MM.1S (cell line): Measurements from ENCODE around the gene NHSL2.
A peak's percentile ranks its signal among the peaks of the same experiment; 100 is the strongest.

Experiments used
- DNase-seq: peaks from one replicate; pipeline ENCODE4 v3.0.0-alpha.2; 2015
- H2AFZ ChIP-seq: fragments of 300-600 bp; sonication (generic); 2 replicates; pipeline ENCODE4 v1.6.0; 2016; ENCODE audit warnings: antibody characterized with exemption, low read length
- H3F3A ChIP-seq: fragments of 300-600 bp; sonication (generic); 2 replicates; pipeline ENCODE4 v1.6.1; 2016; ENCODE audit warnings: mild to moderate bottlenecking, antibody characterized with exemption, low read length, moderate library complexity, mixed read lengths; ENCODE audit not compliant: insufficient read depth
- H3K27ac ChIP-seq: fragments of 300-600 bp; sonication (generic); 2 replicates; pipeline ENCODE4 v1.5.1; 2016; ENCODE audit warnings: mild to moderate bottlenecking, low read length
- H3K27me3 ChIP-seq: fragments of 300-600 bp; sonication (generic); replicated peaks from 2 replicates; pipeline ENCODE4 v1.6.0; 2016; ENCODE audit warnings: low read length; ENCODE audit not compliant: insufficient read depth
- H3K36me3 ChIP-seq: fragments of 300-600 bp; sonication (generic); replicated peaks from 2 replicates; pipeline ENCODE4 v1.6.1; 2016; ENCODE audit warnings: mild to moderate bottlenecking, low read length, mixed read lengths; ENCODE audit not compliant: insufficient read depth
- H3K4me1 ChIP-seq: fragments of 300-600 bp; sonication (generic); 2 replicates; pipeline ENCODE4 v1.6.1; 2016; ENCODE audit warnings: low read length, mixed read lengths
- H3K4me2 ChIP-seq: fragments of 300-600 bp; sonication (generic); 2 replicates; pipeline ENCODE4 v1.6.0; 2016; ENCODE audit warnings: low read depth, low read length
- H3K4me3 ChIP-seq: fragments of 300-600 bp; sonication (generic); 2 replicates; pipeline ENCODE4 v1.5.1; 2016; ENCODE audit warnings: low read length, mixed read lengths
- H3K79me2 ChIP-seq: fragments of 300-600 bp; sonication (generic); 2 replicates; pipeline ENCODE4 v1.6.1; 2016; ENCODE audit warnings: mixed run types, low read length, mixed read lengths
- H3K9ac ChIP-seq: fragments of 300-600 bp; sonication (generic); 2 replicates; pipeline ENCODE4 v1.6.1; 2016; ENCODE audit warnings: low read length, mixed read lengths
- H3K9me2 ChIP-seq: fragments of 300-600 bp; sonication (generic); replicated peaks from 2 replicates; pipeline ENCODE4 v1.6.1; 2016; ENCODE audit warnings: mild to moderate bottlenecking, low read length, mixed read lengths; ENCODE audit not compliant: insufficient read depth
- H3K9me3 ChIP-seq: fragments of 300-600 bp; sonication (generic); replicated peaks from 2 replicates; pipeline ENCODE4 v1.6.1; 2016; ENCODE audit warnings: mild to moderate bottlenecking, low read length, mixed read lengths; ENCODE audit not compliant: insufficient read depth
- H4K20me1 ChIP-seq: fragments of 300-600 bp; sonication (generic); 2 replicates; pipeline ENCODE4 v1.6.1; 2016; ENCODE audit warnings: mild to moderate bottlenecking, low read length, moderate library complexity, mixed read lengths; ENCODE audit not compliant: insufficient read depth
- EZH2 ChIP-seq: fragments of 300-600 bp; sonication (generic); optimal IDR thresholded peaks from 2 replicates; pipeline ENCODE3; 2017; ENCODE audit warnings: low read depth, mild to moderate bottlenecking, antibody characterized with exemption, low read length, mixed read lengths
- EZH2phosphoT487 ChIP-seq: fragments of 300-600 bp; sonication (generic); IDR thresholded peaks from 2 replicates; pipeline ENCODE4 v1.6.1; 2018; ENCODE audit warnings: antibody characterized with exemption, low read length
- TF ChIP-seq, protein P1 (sequence below): fragments of 300-600 bp; sonication (generic); IDR thresholded peaks from 2 replicates; pipeline ENCODE4 v1.5.1; 2016; ENCODE audit warnings: antibody characterized with exemption, low read length, mixed read lengths

NHSL2 gene

DNA sequence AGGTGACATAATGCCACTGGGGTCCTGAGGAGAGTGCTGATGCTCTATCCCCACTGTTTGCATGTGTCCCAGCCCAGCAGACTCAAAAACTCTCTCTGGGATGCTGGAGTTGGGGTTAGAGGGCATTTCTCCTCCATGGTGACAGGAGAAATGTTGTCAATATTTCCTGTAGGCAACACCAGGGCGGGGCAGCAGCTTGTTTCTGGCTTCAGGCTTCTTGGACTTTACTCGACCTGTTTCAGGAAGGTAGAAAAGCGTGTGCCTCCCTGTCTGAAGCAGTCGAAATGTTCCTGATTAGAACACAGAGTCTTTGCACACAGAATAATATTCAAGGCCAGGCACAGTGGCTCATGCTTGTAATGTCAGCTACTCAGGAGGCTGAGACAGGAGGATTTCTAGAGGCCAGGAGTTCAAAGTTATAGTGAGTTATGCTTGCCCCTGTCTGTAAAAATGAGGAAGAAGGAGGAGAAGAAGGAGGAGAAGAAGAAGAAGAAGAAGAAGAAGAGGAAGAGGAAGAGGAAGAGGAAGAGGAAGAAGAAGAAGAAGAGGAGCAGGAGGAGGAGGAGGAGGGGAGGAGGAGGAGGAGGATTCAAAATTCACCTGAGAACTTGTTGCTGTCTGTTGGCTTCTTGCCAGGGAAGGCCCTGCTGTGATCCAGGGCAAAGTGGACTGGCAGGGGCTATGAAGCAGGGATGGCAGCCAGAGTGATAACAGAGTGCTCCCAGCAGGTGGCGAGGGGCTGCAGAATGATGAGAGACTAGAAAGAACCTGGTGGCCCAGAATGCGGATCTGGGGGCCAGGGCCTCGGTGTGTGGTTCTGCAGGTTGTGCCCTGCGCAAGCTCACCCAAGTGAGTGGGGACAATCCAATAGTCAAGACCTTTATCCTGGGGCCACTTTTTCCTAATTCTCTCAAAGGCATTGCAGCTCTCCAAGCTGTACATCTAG lies 138.1 kb downstream of the NHSL2 start:
- Histone ChIP-seq H3K9me3 (no peaks in the 10 kb centered on the region), H3F3A (no peaks in the 10 kb centered on the region), H3K4me3 (no peak overlapping the region), H4K20me1 (no peaks in the 10 kb centered on the region), H3K9ac (no peak overlapping the region), H3K27me3 (no peaks in the 10 kb centered on the region), H3K79me2 (no peaks in the 10 kb centered on the region), H3K4me2 (no peak overlapping the region), H3K27ac (no peak overlapping the region), H3K36me3 (no peaks in the 10 kb centered on the region), H2AFZ (no peak overlapping the region), H3K4me1 (no peaks in the 10 kb centered on the region), H3K9me2 (no peaks in the 10 kb centered on the region)
- TF ChIP-seq, protein P1, sequence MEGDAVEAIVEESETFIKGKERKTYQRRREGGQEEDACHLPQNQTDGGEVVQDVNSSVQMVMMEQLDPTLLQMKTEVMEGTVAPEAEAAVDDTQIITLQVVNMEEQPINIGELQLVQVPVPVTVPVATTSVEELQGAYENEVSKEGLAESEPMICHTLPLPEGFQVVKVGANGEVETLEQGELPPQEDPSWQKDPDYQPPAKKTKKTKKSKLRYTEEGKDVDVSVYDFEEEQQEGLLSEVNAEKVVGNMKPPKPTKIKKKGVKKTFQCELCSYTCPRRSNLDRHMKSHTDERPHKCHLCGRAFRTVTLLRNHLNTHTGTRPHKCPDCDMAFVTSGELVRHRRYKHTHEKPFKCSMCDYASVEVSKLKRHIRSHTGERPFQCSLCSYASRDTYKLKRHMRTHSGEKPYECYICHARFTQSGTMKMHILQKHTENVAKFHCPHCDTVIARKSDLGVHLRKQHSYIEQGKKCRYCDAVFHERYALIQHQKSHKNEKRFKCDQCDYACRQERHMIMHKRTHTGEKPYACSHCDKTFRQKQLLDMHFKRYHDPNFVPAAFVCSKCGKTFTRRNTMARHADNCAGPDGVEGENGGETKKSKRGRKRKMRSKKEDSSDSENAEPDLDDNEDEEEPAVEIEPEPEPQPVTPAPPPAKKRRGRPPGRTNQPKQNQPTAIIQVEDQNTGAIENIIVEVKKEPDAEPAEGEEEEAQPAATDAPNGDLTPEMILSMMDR, result peak; percentile 22; the same call in 1 of the 2 replicates
- TF ChIP-seq EZH2 (no peak), EZH2phosphoT487 (no peak)
- no peak for DNase-seq

DNA sequence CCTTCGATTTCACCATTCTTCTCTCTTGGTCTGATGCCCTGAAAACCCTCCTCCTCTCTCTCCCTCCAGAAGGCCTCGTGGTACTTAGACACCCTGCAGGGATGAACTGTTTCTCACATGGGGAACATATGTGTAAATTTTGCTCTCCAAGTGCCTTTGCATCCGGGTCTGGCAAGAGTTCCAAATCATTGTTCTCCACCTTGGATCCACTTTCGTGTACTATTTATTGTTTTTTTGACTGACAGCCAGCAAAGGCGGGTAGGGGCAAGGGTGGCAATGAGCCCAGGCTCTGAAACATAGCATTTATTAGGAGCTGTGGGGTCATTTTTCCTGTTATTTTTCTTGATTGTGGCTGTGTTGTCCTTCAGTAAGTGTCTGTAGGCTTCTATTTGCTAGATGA lies 139.4 kb downstream of the NHSL2 start:
- Histone ChIP-seq H3K4me1 (no peaks in the 10 kb centered on the region), H3K9me3 (no peaks in the 10 kb centered on the region), H3K79me2 (no peaks in the 10 kb centered on the region), H3K27me3 (no peaks in the 10 kb centered on the region), H3K9ac (no peak overlapping the region), H3K27ac (no peak overlapping the region), H2AFZ (no peak overlapping the region), H3F3A (no peaks in the 10 kb centered on the region), H3K36me3 (no peaks in the 10 kb centered on the region), H3K4me2 (no peak overlapping the region), H3K9me2 (no peaks in the 10 kb centered on the region), H3K4me3 (no peak overlapping the region), H4K20me1 (no peaks in the 10 kb centered on the region)
- DNase-seq, result no peak
- no peak for TF ChIP-seq EZH2phosphoT487
- no peak for TF ChIP-seq EZH2
- TF ChIP-seq, protein P1, result no peak

DNA sequence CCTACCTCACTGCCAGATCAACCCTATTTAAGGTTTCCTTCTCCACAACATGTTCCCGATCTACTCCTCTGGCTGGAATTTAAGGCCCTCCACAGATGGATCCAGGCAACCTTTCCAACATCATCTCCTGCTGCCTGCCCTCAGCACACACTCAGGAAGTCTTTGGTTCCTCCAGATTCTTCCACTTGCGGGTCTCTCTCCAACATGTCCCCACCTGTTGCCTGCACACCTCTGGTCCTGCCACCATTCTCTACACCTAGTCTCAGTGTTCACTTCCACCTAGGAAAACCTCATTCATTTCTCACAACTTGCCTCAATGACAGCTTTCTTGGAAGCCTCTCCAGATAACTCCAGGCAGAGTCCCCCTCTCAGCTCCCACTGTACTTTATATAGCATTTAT lies 140.9 kb downstream of the NHSL2 start:
- Histone ChIP-seq H3K4me3 (no peak overlapping the region), H4K20me1 (no peaks in the 10 kb centered on the region), H3K27me3 (no peaks in the 10 kb centered on the region), H3K27ac (no peak overlapping the region), H3K9me2 (no peaks in the 10 kb centered on the region), H3F3A (no peaks in the 10 kb centered on the region), H3K36me3 (no peaks in the 10 kb centered on the region), H3K9me3 (no peaks in the 10 kb centered on the region), H2AFZ (no peak overlapping the region), H3K4me2 (no peak overlapping the region), H3K9ac (no peak overlapping the region), H3K4me1 (no peaks in the 10 kb centered on the region), H3K79me2 (no peaks in the 10 kb centered on the region)
- DNase-seq, result no peak
- no peak for TF ChIP-seq EZH2
